Right cardiac atrium (tissue), 5 donors: ENCODE data around the gene NECAB2. TPM values are rescaled to one million over a fixed set of nuclear protein-coding genes. Genes with fewer than 3 reads are reported as not detected.
"Not testable (repeated sequence)": the region's sequence is repeated elsewhere in the genome, so short reads cannot be mapped to it uniquely, and the experiment has no call there.

Experiments used
- ATAC-seq, 2 donors: fragments of 200-7000 bp; cut with Tn5 transposase; one replicate each; pipeline versions ENCODE4 v1.8.0 to v1.9.1; 2020; ENCODE audit warnings: moderate library complexity in 2 of 2, mild to moderate bottlenecking in 1 of 2
- DNase-seq, 3 donors: peaks; one replicate each; pipeline ENCODE4 v3.0.0-alpha.2; 2020
- H3K27ac ChIP-seq: one replicate; pipeline ENCODE4 v1.5.1; 2013; ENCODE audit warnings: mild to moderate bottlenecking, low read length, control low read depth, moderate library complexity
- H3K27me3 ChIP-seq: one replicate; pipeline ENCODE4 v1.6.1; 2013; ENCODE audit not compliant: control insufficient read depth, insufficient read depth
- H3K4me1 ChIP-seq: one replicate; pipeline ENCODE4 v1.6.1; 2013; ENCODE audit warnings: low read length; ENCODE audit not compliant: control insufficient read depth, insufficient read depth
- H3K4me3 ChIP-seq: one replicate; pipeline ENCODE4 v1.5.1; 2013; ENCODE audit warnings: low read length, control low read depth
- H3K9me3 ChIP-seq: one replicate; pipeline ENCODE4 v1.6.1; 2013; ENCODE audit warnings: low read length; ENCODE audit not compliant: control insufficient read depth
- WGBS: extraction: QIAGEN DNeasy Blood & Tissue Kit; methylation state at CpG from one replicate; pipeline ENCODE4 v1.1.7; 2013; 5-methylcytosine and 5-hydroxymethylcytosine counted together
- intact Hi-C, 4 donors: fragments of 100-400 bp; cut with DNase I; formaldehyde crosslinking; loops; one replicate each; pipeline versions ENCODE4 v1.11.0 to v1.14.0; 2022 to 2023
- polyA plus RNA-seq: library from polyadenylated mRNA; stranded (reverse); fragments of 200-250 nt; gene quantifications from one replicate; pipeline ENCODE4 v1.2.3, GENCODE V29; 2013
- total RNA-seq, 4 donors: library from RNA; stranded (reverse); fragmentation: NEBNext Ultra II Directional; extraction: Animal tissue kit (Norgen Biotek cat#: 25700); gene quantifications; one replicate each; pipeline ENCODE4 v1.2.1, GENCODE V29; 2021
- donor health status: healthy with polysubstance abuse.
- donor health status: DM: no; HTN: yes; CAD: no.
- donor health status: DM: no; HTN: no; CAD: no.
- donor health status: DM: no; HTN: yes; CAD: no; lungs with severe emphysema.
- donor health status: DM: yes; HTN: yes; CAD: no.

NECAB2 gene
- total and polyA plus RNA-seq, 5 donors: 0.28 to 1.8 (median 1.7) TPM

DNA sequence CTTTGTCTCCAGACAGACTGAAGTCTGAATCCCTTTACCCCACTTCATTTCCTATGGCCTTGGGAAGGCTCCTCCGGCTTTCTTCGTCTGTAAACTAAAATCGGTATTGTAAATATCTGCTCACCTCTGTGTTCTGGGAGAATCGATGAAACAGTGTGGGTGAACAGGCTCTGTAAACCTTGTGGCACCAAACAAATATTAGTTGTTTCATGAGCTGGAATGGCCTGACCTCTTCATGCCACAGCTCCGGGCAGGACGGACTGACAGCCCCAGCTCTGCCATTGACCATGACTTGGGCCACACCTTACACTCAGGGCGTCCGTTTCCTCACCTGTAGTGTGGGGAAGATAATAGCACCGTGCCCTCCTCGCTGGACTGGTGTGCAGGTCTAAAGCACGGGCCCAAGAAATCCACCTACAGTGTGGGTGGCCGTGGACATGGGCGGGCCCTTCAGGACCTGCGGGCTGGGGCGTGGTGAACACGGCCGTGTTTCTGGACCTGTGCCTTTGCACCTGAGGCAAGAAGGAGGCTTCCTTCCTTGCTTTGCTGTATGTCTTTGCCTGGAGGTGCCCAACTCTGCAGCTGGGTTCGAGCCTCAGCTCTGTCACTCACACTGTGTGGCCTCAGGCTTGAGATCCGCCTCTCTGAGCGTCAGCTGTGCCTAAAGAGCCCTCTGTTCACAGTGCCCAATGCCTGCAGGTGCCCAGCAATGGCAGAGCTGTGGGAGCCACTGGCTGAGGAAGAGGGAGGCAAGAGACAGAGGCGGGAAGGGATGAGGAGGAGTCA lies 21.1 kb upstream of the NECAB2 start:
- H3K4me3 ChIP-seq: no peak overlapping the region
- DNase-seq: peak in 1 of 3 donors; percentile 7
- intact Hi-C loops: no loop called here
- no peaks in the 10 kb centered on the region for H3K27me3 ChIP-seq
- H3K9me3 ChIP-seq: no peaks in the 10 kb centered on the region
- ATAC-seq: no peak
- 88% methylated on average over 21 of the region's 21 CpGs for WGBS
- H3K27ac ChIP-seq: no peak overlapping the region
- H3K4me1 ChIP-seq: no peaks in the 10 kb centered on the region

DNA sequence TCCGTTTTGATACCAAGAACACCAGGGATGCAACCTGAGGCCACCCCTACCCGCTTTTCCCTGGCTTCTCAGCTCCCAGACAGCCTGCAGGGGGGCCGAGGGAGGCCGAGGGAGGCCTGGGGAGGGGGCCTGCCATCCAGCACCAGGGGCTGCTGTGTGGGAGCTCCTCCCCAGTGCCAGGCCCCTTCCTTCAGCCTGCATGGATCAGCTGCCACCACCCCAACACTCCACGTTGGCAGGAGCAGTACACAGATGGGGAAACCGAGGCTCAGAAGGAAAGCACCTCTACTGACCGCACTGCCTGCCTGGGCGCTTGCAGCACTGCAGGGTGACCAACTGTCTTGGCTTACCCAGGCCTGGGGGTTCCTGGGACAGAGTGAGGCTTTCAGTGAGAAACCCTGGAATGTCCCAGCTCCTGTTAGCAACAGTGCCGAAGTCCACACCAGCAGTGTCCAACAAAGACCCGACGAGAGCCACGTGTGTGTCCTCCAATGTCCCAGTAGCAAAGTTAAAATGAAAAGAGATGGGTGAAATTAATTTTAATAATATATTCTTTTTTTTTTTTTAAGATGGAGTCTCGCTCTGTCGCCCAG lies 20.3 kb upstream of the NECAB2 start:
- Histone ChIP-seq H3K4me1 (peaks cover 3% of the 10 kb centered on the region), H3K27ac (no peak overlapping the region), H3K4me3 (no peak overlapping the region), H3K9me3 (no peaks in the 10 kb centered on the region), H3K27me3 (no peaks in the 10 kb centered on the region)
- intact Hi-C loops: no loop called here
- 90% methylated on average over 14 of the region's 14 CpGs for WGBS
- DNase-seq: peak in 1 of 3 donors; percentile 22
- ATAC-seq: no peak

DNA sequence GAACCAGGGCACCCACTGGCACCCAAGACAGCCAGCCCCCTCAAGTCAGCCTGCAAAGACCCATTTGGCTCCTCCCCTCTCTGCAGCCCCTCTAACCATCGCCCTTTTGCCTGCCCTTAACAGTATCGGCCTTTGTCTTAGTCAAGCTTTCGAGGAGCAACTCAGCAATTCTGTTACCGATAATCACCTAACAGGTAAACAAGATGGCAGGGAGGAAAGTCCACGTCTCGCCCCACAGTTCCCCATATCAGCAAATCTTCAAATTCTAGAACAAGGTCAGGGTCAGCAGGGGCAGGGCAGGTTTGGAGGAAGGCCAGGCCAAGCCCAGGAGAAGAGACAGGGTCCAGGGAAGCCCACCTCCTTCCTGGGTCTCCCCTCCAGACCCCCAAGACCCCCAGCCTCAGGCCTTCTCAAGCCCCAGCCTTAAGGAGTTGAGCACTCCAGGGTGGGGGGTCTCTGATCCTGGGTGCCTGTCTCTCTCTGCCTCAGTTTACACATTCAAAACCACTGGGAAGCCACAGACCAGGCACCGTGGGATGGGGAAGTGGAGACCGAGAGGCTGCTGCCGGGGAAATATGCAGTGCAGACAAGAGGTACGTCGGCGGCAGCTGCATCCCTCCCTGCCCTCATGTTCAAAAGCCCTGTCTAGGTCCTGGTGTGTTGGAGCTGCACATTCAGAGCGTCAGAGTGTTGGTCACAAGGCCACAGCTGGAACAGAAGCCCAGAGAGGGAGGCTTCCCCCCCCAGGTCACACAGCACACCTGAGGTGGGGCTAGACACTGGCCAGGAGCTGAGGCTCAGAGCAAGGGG lies 18.9 kb upstream of the NECAB2 start:
- H3K4me3 ChIP-seq: no peak overlapping the region
- no peaks in the 10 kb centered on the region for H3K27me3 ChIP-seq
- no peak for DNase-seq
- ATAC-seq: no peak
- no peaks in the 10 kb centered on the region for H3K9me3 ChIP-seq
- no peak overlapping the region for H3K27ac ChIP-seq
- intact Hi-C loops: no loop called here
- H3K4me1 ChIP-seq: peaks cover 7% of the 10 kb centered on the region
- 84% methylated on average over 13 of the region's 13 CpGs for WGBS

DNA sequence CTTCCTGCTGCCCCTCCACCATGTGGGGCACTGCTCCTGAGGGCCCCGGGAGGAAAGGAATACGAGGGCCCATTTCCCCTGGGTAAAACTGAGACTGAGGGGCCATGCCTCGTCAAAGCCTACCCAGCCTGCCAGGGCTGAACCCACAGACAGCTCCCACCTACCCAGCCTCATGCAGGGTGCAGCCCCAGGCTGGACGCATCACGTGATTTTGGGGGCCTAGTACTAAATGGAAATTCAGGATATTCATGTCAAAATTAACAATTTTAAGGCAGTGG lies 18.4 kb upstream of the NECAB2 start:
- H3K4me3 ChIP-seq: no peak overlapping the region
- intact Hi-C loops: loop anchor here in 2 of 4 donors (10.0 kb wide), 2 partner anchors 125 to 225 kb away; no protein-coding TSS in a partner anchor
- no peak overlapping the region for H3K27ac ChIP-seq
- DNase-seq (no peak), ATAC-seq (no peak)
- H3K4me1 ChIP-seq: peaks cover 7% of the 10 kb centered on the region
- H3K9me3 ChIP-seq: no peaks in the 10 kb centered on the region
- H3K27me3 ChIP-seq: no peaks in the 10 kb centered on the region
- 88% methylated on average over 5 of the region's 5 CpGs for WGBS

DNA sequence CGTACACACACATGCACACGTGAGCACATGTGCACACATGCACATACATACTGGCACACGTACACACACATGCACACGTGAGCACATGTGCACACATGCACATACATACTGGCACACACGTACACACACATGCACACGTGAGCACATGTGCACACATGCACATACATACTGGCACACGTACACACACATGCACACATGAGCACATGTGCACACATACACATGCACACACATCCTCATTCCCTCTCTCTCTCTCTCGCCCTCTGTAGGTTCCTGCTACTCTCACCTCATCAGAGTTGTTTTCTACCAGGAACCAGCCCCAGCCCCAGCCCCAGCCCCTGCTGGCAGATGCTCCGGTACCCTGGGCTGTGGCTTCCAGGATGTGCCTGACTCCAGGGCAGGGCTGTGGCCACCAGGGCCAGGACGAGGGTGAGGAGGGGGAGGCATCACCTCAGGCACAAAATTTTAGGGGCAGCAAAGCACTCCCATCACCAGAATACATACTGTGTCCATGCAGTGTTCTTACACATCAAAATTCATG lies 17.1 kb upstream of the NECAB2 start:
- ATAC-seq: not testable (repeated sequence)
- intact Hi-C loops: loop anchor here in 2 of 4 donors (10.0 kb wide), 2 partner anchors 126 to 224 kb away; no protein-coding TSS in a partner anchor

DNA sequence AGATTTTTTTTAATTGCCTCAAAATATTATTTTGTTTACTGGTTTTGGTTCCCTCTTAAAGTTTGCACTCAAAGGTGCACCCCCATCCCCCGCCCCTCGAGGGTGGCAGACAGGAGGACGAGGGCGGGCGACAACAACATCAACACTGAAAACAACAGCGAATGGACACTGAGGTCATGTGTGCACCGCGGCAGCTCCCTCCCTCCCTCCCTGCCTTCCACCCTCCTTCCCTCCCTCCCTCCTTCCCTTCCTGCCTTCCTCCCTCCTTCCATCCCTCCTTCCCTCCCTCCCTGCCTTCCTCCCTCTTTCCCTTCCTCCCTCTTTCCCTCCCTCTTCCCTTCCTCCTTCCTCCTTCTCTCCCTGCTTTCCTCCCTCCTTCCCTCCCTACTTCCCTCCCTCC lies 16.5 kb upstream of the NECAB2 start:
- intact Hi-C loops: loop anchor here in 2 of 4 donors (10.0 kb wide), 2 partner anchors 127 to 223 kb away; no protein-coding TSS in a partner anchor
- Histone ChIP-seq H3K27me3 (no peaks in the 10 kb centered on the region), H3K9me3 (no peaks in the 10 kb centered on the region), H3K4me1 (peaks cover 7% of the 10 kb centered on the region), H3K4me3 (no peak overlapping the region), H3K27ac (no peak overlapping the region)
- WGBS: 51% methylated on average over 8 of the region's 8 CpGs
- ATAC-seq: no peak
- DNase-seq: no peak

More for the DNA sequence above, 17.1 kb upstream of the NECAB2 start:
- H3K4me3 ChIP-seq, H3K27ac ChIP-seq, DNase-seq, H3K27me3 ChIP-seq, H3K9me3 ChIP-seq, H3K4me1 ChIP-seq: not testable (repeated sequence)
- 75% methylated on average over 10 of the region's 10 CpGs for WGBS

DNA sequence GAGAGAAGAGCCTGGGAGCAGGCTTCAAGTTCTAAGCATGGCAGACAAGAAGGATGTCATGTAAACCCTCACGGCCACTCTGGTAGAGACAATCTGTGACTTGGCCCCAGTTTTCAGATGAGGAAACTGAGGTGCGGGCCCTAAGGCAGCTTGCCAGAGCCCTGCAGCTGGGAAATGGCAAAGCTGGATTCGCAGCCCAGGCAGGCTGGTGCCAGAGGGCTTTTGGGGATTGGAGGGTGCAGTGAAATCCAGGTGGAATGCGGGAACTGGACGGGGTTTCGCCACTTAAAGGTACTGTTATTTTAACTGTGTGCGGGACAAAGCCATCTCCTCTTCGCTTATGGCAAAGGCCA lies 15.5 kb upstream of the NECAB2 start:
- peak overlapping the region; percentile 70 for H3K27ac ChIP-seq
- H3K4me1 ChIP-seq: peaks cover 7% of the 10 kb centered on the region
- H3K4me3 ChIP-seq: peak overlapping the region; percentile 61
- H3K27me3 ChIP-seq: no peaks in the 10 kb centered on the region
- DNase-seq (peak in 1 of 3 donors; percentile 74), ATAC-seq (no peak)
- WGBS: 26% methylated on average over 8 of the region's 8 CpGs
- H3K9me3 ChIP-seq: no peaks in the 10 kb centered on the region
- intact Hi-C loops: loop anchor here in 2 of 4 donors (10.0 kb wide), 2 partner anchors 128 to 222 kb away; no protein-coding TSS in a partner anchor

DNA sequence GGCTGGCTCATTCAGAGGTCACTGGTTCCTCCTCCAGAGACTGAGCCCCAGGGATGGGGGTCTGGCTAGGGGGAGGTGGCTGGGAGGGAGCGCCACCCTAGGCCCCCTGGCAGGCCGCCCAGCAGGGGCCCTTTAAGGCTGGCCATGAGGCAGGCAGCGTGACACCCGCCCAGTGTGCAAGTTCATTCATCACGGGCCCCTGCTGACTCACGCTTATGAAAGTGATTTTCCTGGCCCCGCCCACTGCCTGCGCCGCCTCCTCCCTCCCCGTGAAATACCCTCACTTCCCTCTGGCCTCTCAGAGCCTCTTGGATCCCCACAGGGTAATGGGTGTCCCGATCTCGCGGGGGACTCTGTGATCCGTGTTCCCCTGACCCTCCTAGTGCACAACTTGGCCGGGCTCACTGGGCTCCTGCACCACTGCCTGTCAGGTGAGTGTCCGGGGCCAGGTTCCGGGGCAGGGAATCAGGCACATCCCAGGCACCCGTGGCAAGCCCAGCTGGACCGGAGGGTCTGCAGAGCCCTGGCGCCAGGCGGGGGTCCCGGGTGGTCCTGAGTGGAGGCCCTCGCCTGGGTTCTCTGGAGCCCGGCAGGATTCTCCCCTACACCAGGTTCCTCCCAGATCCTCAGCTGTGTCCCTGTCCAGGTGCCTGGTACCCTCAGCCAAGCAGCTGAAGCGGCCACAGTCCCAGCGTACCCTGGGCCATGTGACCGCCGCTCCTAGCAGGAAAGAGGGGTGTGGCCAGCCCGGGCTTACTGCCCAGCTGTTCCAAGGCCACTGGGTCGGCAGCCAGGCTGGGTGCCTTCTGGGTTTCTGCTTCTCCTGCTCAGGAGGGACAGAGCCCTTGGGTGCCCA lies 14.9 kb upstream of the NECAB2 start, which contains the start of gene OSGIN1:
Gene OSGIN1, plus strand, starts transcription at position 301 of the 856 bp plus-strand sequence. CDS start 4,432 bp downstream, outside the sequence.
- peak within 1 kb of the TSS; percentile 82 for H3K27ac ChIP-seq
- peak within 1 kb of the TSS; percentile 61 for H3K4me3 ChIP-seq
- ATAC-seq (peak; percentile 94 to 95), DNase-seq (peak; percentile 96 to 99 (median 97))
- H3K4me1 ChIP-seq: peaks cover 7% of the 10 kb centered on the region
- intact Hi-C loops: loop anchor here in 2 of 4 donors (10.0 kb wide), 2 partner anchors 128 to 222 kb away; no protein-coding TSS in a partner anchor
- 5% methylated on average over 30 of the region's 30 CpGs for WGBS
- no peaks in the 10 kb centered on the region for H3K9me3 ChIP-seq
- no peaks in the 10 kb centered on the region for H3K27me3 ChIP-seq

DNA sequence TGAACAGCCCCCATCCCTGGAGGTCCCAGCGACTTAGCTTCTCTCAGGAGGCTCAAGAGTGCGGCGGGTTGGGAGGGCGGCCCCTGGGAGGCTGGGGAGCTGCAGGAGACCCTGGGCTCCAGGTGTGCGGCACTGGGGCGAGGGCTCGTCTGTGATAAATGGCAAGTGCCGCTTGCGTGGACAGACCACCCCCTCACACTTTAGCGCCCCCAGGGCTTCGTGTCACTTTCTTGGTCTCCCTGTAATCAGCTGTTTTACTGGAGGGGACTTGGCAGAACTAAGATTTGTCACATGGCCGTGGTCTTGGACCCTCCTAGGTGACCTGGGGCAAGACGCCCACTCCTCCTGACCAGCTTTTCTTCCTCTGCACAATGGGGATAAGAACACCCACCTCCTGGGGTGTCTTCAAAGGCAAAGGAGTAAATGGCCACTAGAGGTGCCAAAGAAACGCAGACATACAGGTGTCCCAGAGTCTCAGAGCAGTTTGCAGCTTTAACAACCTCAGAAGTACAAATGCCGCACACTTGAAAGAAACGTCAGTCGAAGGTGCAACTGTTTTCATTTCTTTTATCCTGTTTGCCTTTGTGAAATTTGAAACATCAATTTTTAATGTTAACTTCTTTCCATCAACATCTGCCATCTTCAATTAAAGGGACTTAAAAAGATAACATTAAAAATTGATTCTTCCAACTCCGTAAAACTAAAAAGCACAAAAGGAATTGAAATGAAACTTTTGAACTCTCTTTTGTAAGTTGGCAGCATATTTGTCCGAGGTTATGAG lies 14.1 kb upstream of the NECAB2 start:
- H3K9me3 ChIP-seq: no peaks in the 10 kb centered on the region
- H3K27ac ChIP-seq: peak overlapping the region; percentile 63
- DNase-seq: no peak
- WGBS: 19% methylated on average over 19 of the region's 19 CpGs
- H3K4me3 ChIP-seq: peak overlapping the region; percentile 61
- peaks cover 7% of the 10 kb centered on the region for H3K4me1 ChIP-seq
- no peak for ATAC-seq
- no peaks in the 10 kb centered on the region for H3K27me3 ChIP-seq
- intact Hi-C loops: loop anchor here in 2 of 4 donors (10.0 kb wide), 2 partner anchors 129 to 221 kb away; no protein-coding TSS in a partner anchor
